Tibial nerve (tissue), 4 donors: ENCODE data around the gene PLD5. TPM values are rescaled to one million over a fixed set of nuclear protein-coding genes. Genes with fewer than 3 reads are reported as not detected.

ENCODE experiments used
- DNase-seq, 2 donors: peaks; one replicate each; pipeline ENCODE4 v3.0.0-alpha.2; 2019; ENCODE audit warnings: low spot score in 2 of 2
- H3K27ac ChIP-seq, 4 donors: fragments of 200-600 bp; sonication (generic) in 3 of 4; one replicate each; pipeline ENCODE4 v1.5.1; 2017 to 2019; ENCODE audit warnings: mild to moderate bottlenecking in 1 of 4
- H3K27me3 ChIP-seq, 2 donors: fragments of 200-600 bp; sonication (generic) in 1 of 2; one replicate each; pipeline versions ENCODE4 v1.5.1 to v1.6.0; 2017 to 2019
- H3K36me3 ChIP-seq, 3 donors: fragments of 200-600 bp; sonication (generic); one replicate each; pipeline ENCODE4 v1.5.1; 2018 to 2019
- H3K4me1 ChIP-seq, 4 donors: fragments of 200-600 bp; sonication (generic) in 3 of 4; one replicate each; pipeline ENCODE4 v1.5.1; 2017 to 2019
- H3K4me3 ChIP-seq, 4 donors: fragments of 200-600 bp; sonication (generic) in 3 of 4; one replicate each; pipeline ENCODE4 v1.5.1; 2017 to 2019; ENCODE audit warnings: mild to moderate bottlenecking in 1 of 4, moderate library complexity in 1 of 4
- H3K9me3 ChIP-seq, 4 donors: fragments of 200-600 bp; sonication (generic) in 3 of 4; one replicate each; pipeline ENCODE4 v1.5.1; 2017 to 2019
- EP300 ChIP-seq, 2 donors: sonication (generic); formaldehyde crosslinking; IDR thresholded peaks; one replicate each; pipeline ENCODE4 v1.6.1; 2017; ENCODE audit warnings: antibody characterized with exemption in 2 of 2, mild to moderate bottlenecking in 1 of 2
- POLR2A ChIP-seq, 2 donors: fragments of 450-650 bp; IDR thresholded peaks; one replicate each; pipeline ENCODE4 v1.6.1; 2017; ENCODE audit warnings: antibody characterized with exemption in 2 of 2, mild to moderate bottlenecking in 2 of 2, moderate library complexity in 2 of 2
- WGBS, 2 donors: methylation state at CpG; one replicate each; pipeline ENCODE4 v1.1.5; 2018; 5-methylcytosine and 5-hydroxymethylcytosine counted together
- total RNA-seq, 4 donors: library from RNA; depleted of rRNA; stranded (reverse); fragments of >200 nt; gene quantifications; one replicate each; pipeline ENCODE4 v1.1.0, GENCODE V29; 2016
- TF ChIP-seq, protein P1 (sequence below), 5 experiments: fragments of 200-600 bp in 3 of 5; fragments of 450-650 bp in 2 of 5; sonication (generic) in 3 of 5; IDR thresholded peaks; one replicate each; pipeline ENCODE4 v1.5.1; 2016 to 2019; ENCODE audit warnings: antibody characterized with exemption in 5 of 5, mild to moderate bottlenecking in 3 of 5, moderate library complexity in 2 of 5

Gene PLD5
- total RNA-seq, 4 donors from 2014 or later, result 0.21 to 0.59 TPM; not detected in 2

DNA sequence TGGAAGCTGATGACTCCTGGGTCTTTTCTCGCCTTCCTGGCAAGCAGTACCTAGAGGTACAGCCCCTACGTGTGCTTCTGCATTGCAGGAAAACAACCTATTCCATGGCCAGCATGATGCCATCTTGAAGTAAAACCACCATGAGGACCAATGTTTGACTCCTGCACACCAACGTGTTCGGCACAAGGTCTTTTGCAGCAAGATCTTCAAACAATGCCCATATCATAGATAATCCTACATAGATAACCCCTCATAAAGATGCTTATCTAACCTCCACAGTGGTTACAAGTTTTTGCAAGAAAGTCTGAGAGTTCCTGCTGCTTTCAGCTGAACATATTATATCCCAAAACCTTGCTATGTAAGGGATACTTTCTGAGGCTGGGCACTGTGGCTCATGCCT is 384.5 kb downstream of the PLD5 start:
- Histone ChIP-seq H3K36me3 (no peaks in the 10 kb centered on the region), H3K4me1 (no peaks in the 10 kb centered on the region), H3K4me3 (no peak overlapping the region), H3K27ac (no peak overlapping the region), H3K27me3 (no peaks in the 10 kb centered on the region), H3K9me3 (no peaks in the 10 kb centered on the region)
- WGBS, 2 donors, result 63 to 87% methylated on average over 4 of the region's 4 CpGs
- TF ChIP-seq POLR2A (IDR thresholded peaks at IDR 0.05), result no peak
- TF ChIP-seq, protein P1, sequence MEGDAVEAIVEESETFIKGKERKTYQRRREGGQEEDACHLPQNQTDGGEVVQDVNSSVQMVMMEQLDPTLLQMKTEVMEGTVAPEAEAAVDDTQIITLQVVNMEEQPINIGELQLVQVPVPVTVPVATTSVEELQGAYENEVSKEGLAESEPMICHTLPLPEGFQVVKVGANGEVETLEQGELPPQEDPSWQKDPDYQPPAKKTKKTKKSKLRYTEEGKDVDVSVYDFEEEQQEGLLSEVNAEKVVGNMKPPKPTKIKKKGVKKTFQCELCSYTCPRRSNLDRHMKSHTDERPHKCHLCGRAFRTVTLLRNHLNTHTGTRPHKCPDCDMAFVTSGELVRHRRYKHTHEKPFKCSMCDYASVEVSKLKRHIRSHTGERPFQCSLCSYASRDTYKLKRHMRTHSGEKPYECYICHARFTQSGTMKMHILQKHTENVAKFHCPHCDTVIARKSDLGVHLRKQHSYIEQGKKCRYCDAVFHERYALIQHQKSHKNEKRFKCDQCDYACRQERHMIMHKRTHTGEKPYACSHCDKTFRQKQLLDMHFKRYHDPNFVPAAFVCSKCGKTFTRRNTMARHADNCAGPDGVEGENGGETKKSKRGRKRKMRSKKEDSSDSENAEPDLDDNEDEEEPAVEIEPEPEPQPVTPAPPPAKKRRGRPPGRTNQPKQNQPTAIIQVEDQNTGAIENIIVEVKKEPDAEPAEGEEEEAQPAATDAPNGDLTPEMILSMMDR (IDR thresholded peaks at IDR 0.05), result no peak
- no peak for TF ChIP-seq EP300 (IDR thresholded peaks at IDR 0.05)
- no peak for DNase-seq

DNA sequence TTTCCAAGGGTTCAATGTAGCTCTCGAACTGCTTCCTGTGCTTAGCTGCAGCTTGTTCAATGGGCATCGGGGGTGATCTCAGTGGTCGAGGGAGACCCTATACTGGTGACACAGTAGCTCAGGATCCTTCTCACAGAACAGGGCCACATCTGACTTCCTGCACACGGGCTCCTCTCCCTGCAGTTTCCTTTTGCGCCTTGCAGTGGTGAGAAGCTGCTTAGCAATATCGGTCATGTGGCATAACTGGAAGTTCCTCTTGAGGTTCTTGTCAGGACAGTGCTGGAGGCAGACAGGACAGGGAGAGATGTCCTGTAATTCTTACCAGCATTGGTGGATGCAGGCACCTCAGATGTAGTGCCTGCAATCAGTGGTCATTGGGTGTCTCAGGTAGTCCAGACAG is 385.1 kb downstream of the PLD5 start:
- WGBS, 2 donors, result 68 to 80% methylated on average over 6 of the region's 6 CpGs
- no peak for TF ChIP-seq POLR2A (IDR thresholded peaks at IDR 0.05)
- no peak for TF ChIP-seq EP300 (IDR thresholded peaks at IDR 0.05)
- TF ChIP-seq, protein P1 (IDR thresholded peaks at IDR 0.05), result no peak
- Histone ChIP-seq H3K4me3 (no peak overlapping the region), H3K36me3 (no peaks in the 10 kb centered on the region), H3K9me3 (no peaks in the 10 kb centered on the region), H3K27me3 (no peaks in the 10 kb centered on the region), H3K4me1 (no peaks in the 10 kb centered on the region), H3K27ac (no peak overlapping the region)
- DNase-seq, result no peak

DNA sequence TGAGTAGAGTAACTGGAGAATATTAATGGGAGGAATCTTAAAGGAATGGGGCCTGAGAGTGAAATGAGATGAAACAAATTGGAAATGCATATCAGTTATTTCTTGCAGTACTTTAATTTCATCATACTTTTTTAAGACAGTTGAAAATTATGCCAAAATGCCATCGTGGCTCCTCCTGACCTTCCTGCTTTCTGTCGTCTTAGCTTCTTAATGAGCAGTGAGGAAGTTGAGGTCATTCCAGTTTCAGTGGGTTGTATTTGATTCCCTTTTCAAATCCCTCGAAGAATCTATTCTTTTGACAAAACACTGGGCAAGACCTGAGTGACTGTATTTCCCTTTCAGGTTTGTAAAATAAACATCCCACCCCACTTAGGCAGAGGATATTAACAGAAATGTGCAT is 390.7 kb downstream of the PLD5 start:
- H3K9me3 ChIP-seq, result peaks cover 0 to 7% (median 0%) of the 10 kb centered on the region in 4 donors
- no peaks in the 10 kb centered on the region for H3K27me3 ChIP-seq
- no peak for TF ChIP-seq EP300 (IDR thresholded peaks at IDR 0.05)
- TF ChIP-seq, protein P1 (IDR thresholded peaks at IDR 0.05), result no peak

DNA sequence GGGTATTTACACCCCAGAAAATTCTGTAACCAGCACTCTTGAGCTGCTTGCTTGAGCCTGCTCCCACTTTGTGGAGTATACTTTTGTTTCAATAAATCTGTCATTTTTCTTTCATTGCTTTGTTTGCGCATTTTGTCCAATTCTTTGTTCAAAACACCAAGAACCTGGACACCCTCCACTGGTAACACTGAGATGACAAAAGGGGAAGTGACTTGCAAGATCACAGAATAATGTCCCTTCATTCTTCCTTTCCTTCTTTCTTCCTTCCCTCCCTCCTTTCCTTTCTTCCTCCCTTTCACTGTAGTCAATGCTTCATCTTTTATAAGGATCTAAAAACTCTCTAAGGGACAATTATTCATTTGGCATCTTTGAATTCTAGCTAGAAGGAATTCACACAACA is 391.1 kb downstream of the PLD5 start:
- H3K27me3 ChIP-seq, result no peaks in the 10 kb centered on the region
- DNase-seq, result no peak
- no peaks in the 10 kb centered on the region for H3K36me3 ChIP-seq
- H3K4me3 ChIP-seq, result no peak overlapping the region
- 97 to 100% methylated on average over 1 of the region's 1 CpG for WGBS, 2 donors
- peaks cover 0 to 7% (median 0%) of the 10 kb centered on the region in 4 donors for H3K9me3 ChIP-seq
- no peaks in the 10 kb centered on the region for H3K4me1 ChIP-seq
- H3K27ac ChIP-seq, result no peak overlapping the region
- no peak for TF ChIP-seq POLR2A (IDR thresholded peaks at IDR 0.05)
- no peak for TF ChIP-seq EP300 (IDR thresholded peaks at IDR 0.05)
- TF ChIP-seq, protein P1 (IDR thresholded peaks at IDR 0.05), result no peak

More for the DNA sequence above, 390.7 kb downstream of the PLD5 start:
- H3K36me3 ChIP-seq, result no peaks in the 10 kb centered on the region
- 39 to 43% methylated on average over 3 of the region's 3 CpGs for WGBS, 2 donors
- H3K4me1 ChIP-seq, result no peaks in the 10 kb centered on the region
- H3K4me3 ChIP-seq, result no peak overlapping the region
- no peak overlapping the region for H3K27ac ChIP-seq
- no peak for DNase-seq

DNA sequence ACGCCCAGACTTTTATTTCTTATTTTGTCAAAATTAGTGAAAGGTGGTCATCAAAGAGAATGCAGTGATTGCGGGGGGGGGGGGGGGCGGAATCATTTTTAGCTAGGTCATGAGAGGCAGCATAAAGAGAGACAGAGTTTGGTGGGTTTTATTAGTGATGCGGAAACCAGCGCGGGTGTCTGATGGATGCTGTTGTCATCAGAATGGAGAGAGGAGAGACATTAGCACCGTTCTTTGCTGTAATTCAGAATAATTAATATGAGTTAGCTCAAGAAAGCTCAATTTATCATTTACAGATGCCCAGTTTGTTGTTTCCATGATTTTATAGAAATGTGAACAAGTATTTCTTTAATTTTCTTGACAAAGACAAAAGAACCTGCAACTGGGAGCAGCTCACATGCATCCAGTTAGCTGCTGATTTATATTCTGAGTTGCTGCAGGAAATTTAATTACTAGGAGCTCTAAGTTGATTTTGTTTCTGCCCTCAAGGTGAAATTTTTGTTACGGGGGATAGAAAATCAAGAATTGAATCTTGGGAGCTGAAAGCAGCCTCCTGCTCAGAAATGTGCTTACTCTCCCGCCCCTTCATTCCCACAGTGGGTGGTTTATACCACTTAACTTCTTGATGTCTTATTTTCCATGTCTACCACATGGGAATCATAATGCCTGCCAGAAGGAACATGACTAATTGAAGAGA is 392.2 kb downstream of the PLD5 start:
- H3K36me3 ChIP-seq, result no peaks in the 10 kb centered on the region
- no peaks in the 10 kb centered on the region for H3K27me3 ChIP-seq
- H3K4me1 ChIP-seq, result no peaks in the 10 kb centered on the region
- peaks cover 0 to 7% (median 0%) of the 10 kb centered on the region in 4 donors for H3K9me3 ChIP-seq
- no peak overlapping the region for H3K4me3 ChIP-seq
- WGBS, 2 donors, result 81% methylated on average over 9 of the region's 9 CpGs
- H3K27ac ChIP-seq, result no peak overlapping the region
- no peak for DNase-seq
- TF ChIP-seq POLR2A (IDR thresholded peaks at IDR 0.05) (no peak), EP300 (IDR thresholded peaks at IDR 0.05) (no peak)
- TF ChIP-seq, protein P1 (IDR thresholded peaks at IDR 0.05), result no peak
